Tibial nerve (tissue), 4 donors: Measurements from ENCODE around the gene GTF2A1L. TPM values are rescaled to one million over a fixed set of nuclear protein-coding genes. Genes with fewer than 3 reads are reported as not detected.

Experiments used
- DNase-seq, 2 donors: peaks; one replicate each; pipeline ENCODE4 v3.0.0-alpha.2; 2019; ENCODE audit warnings: low spot score in 2 of 2
- H3K27ac ChIP-seq, 4 donors: fragments of 200-600 bp; sonication (generic) in 3 of 4; one replicate each; pipeline ENCODE4 v1.5.1; 2017 to 2019; ENCODE audit warnings: mild to moderate bottlenecking in 1 of 4
- H3K27me3 ChIP-seq, 2 donors: fragments of 200-600 bp; sonication (generic) in 1 of 2; one replicate each; pipeline versions ENCODE4 v1.5.1 to v1.6.0; 2017 to 2019
- H3K36me3 ChIP-seq, 3 donors: fragments of 200-600 bp; sonication (generic); one replicate each; pipeline ENCODE4 v1.5.1; 2018 to 2019
- H3K4me1 ChIP-seq, 4 donors: fragments of 200-600 bp; sonication (generic) in 3 of 4; one replicate each; pipeline ENCODE4 v1.5.1; 2017 to 2019
- H3K4me3 ChIP-seq, 4 donors: fragments of 200-600 bp; sonication (generic) in 3 of 4; one replicate each; pipeline ENCODE4 v1.5.1; 2017 to 2019; ENCODE audit warnings: mild to moderate bottlenecking in 1 of 4, moderate library complexity in 1 of 4
- H3K9me3 ChIP-seq, 4 donors: fragments of 200-600 bp; sonication (generic) in 3 of 4; one replicate each; pipeline ENCODE4 v1.5.1; 2017 to 2019
- EP300 ChIP-seq, 2 donors: sonication (generic); formaldehyde crosslinking; IDR thresholded peaks; one replicate each; pipeline ENCODE4 v1.6.1; 2017; ENCODE audit warnings: antibody characterized with exemption in 2 of 2, mild to moderate bottlenecking in 1 of 2
- POLR2A ChIP-seq, 2 donors: fragments of 450-650 bp; IDR thresholded peaks; one replicate each; pipeline ENCODE4 v1.6.1; 2017; ENCODE audit warnings: antibody characterized with exemption in 2 of 2, mild to moderate bottlenecking in 2 of 2, moderate library complexity in 2 of 2
- WGBS, 2 donors: methylation state at CpG; one replicate each; pipeline ENCODE4 v1.1.5; 2018; 5-methylcytosine and 5-hydroxymethylcytosine counted together
- total RNA-seq, 4 donors: library from RNA; depleted of rRNA; stranded (reverse); fragments of >200 nt; gene quantifications; one replicate each; pipeline ENCODE4 v1.1.0, GENCODE V29; 2016
- TF ChIP-seq, protein P1 (sequence below), 5 experiments: fragments of 200-600 bp in 3 of 5; fragments of 450-650 bp in 2 of 5; sonication (generic) in 3 of 5; IDR thresholded peaks; one replicate each; pipeline ENCODE4 v1.5.1; 2016 to 2019; ENCODE audit warnings: antibody characterized with exemption in 5 of 5, mild to moderate bottlenecking in 3 of 5, moderate library complexity in 2 of 5

The GTF2A1L gene
- total RNA-seq, 4 donors from 2014 or later, result 2.5 to 9.9 (median 6.7) TPM

DNA sequence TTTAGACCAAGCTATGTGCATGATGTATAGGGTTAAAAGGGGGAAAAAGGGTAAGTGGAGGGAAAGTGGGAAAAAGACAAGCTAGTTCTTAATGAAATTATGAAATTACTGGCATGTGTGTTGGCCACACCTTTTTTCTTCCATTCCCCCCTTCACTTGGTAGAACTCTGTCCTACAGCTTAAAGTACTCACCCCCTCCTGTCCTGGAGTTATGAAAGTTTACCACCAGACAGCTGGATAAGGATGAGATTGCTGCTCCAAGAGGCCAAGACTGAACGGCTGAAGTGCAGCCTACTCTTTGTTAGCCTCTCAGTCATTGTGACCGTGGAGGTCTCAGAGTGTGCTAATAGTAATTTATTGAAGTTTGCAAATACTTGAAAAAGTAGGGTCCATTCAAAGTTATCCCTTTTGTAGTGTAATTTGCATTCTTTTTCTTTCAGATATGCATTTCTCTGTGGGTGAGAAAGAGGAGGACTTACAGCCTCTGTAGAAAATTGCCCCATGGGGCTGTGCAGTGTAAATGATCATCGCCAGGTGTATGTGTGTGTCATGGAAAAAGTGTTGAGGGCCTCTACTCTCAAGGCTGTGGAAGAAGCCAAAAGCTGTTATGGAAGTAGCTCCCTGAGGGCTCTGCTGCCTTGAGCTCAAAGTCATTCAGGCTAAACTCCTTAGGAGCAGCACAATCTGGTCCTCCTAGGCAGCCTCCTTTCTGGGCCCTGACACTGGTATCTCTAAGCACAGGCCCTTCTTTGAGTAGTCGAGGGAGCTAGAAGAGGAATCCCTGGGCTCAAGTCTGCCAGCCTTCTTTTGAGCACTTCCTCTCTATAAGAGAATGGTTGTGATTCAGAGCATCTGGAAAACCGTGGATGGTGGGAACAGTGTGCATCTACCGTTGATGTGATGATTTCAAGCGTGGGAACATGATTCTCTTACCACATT, 91.7 kb downstream of the GTF2A1L start:
- no peaks in the 10 kb centered on the region for H3K36me3 ChIP-seq
- WGBS, 2 donors, result 59 to 62% methylated on average over 7 of the region's 7 CpGs
- peaks cover 0 to 10% (median 0%) of the 10 kb centered on the region in 4 donors for H3K4me1 ChIP-seq
- no peak overlapping the region for H3K27ac ChIP-seq
- H3K9me3 ChIP-seq, result no peaks in the 10 kb centered on the region
- H3K27me3 ChIP-seq, result no peaks in the 10 kb centered on the region
- TF ChIP-seq EP300 (IDR thresholded peaks at IDR 0.05), result no peak
- no peak for TF ChIP-seq POLR2A (IDR thresholded peaks at IDR 0.05)
- TF ChIP-seq, protein P1, sequence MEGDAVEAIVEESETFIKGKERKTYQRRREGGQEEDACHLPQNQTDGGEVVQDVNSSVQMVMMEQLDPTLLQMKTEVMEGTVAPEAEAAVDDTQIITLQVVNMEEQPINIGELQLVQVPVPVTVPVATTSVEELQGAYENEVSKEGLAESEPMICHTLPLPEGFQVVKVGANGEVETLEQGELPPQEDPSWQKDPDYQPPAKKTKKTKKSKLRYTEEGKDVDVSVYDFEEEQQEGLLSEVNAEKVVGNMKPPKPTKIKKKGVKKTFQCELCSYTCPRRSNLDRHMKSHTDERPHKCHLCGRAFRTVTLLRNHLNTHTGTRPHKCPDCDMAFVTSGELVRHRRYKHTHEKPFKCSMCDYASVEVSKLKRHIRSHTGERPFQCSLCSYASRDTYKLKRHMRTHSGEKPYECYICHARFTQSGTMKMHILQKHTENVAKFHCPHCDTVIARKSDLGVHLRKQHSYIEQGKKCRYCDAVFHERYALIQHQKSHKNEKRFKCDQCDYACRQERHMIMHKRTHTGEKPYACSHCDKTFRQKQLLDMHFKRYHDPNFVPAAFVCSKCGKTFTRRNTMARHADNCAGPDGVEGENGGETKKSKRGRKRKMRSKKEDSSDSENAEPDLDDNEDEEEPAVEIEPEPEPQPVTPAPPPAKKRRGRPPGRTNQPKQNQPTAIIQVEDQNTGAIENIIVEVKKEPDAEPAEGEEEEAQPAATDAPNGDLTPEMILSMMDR (IDR thresholded peaks at IDR 0.05), result no peak
- DNase-seq, result no peak
- H3K4me3 ChIP-seq, result no peak overlapping the region

GRCh38 chr2:48711343-48711742, 93.7 kb downstream of the GTF2A1L start:
- Histone ChIP-seq H3K9me3 (no peaks in the 10 kb centered on the region), H3K4me1 (peaks cover 0 to 28% (median 5%) of the 10 kb centered on the region in 4 donors), H3K27ac (no peak overlapping the region), H3K36me3 (no peaks in the 10 kb centered on the region), H3K27me3 (no peaks in the 10 kb centered on the region), H3K4me3 (no peak overlapping the region)
- no peak for DNase-seq
- WGBS, 2 donors, result 49 to 57% methylated on average over 4 of the region's 4 CpGs
- no peak for TF ChIP-seq EP300 (IDR thresholded peaks at IDR 0.05)

DNA sequence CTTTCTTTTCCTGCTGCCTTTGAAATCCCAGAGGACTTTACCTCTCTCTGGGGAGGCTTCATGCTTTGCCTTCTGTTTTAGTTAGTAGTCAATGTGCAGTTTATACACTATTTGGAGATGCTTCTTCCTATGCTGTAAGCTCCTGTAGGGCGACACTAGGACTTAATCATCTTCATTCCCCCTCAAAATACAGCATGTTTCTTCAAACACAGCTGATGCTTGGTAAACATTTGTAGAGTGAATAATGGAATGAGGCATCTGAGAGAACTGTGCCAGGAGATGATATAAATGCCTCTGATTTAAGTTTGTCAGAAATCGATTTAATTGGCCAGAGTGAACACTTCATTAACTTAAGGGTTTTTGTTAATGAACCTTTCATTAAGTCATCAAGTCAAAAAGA, 94.5 kb downstream of the GTF2A1L start:
- TF ChIP-seq, protein P1 (IDR thresholded peaks at IDR 0.05), result no peak
- TF ChIP-seq EP300 (IDR thresholded peaks at IDR 0.05) (no peak), POLR2A (IDR thresholded peaks at IDR 0.05) (no peak)
- H3K4me3 ChIP-seq, result no peak overlapping the region
- no peaks in the 10 kb centered on the region for H3K27me3 ChIP-seq
- H3K9me3 ChIP-seq, result no peaks in the 10 kb centered on the region
- no peak overlapping the region for H3K27ac ChIP-seq
- peaks cover 0 to 31% (median 5%) of the 10 kb centered on the region in 4 donors for H3K4me1 ChIP-seq
- DNase-seq, result no peak
- whole genome bisulfite sequencing, 2 donors, result 71 to 74% methylated on average over 2 of the region's 2 CpGs
- H3K36me3 ChIP-seq, result no peaks in the 10 kb centered on the region

GRCh38 chr2:48713647-48714046, 96.0 kb downstream of the GTF2A1L start:
- H3K4me1 ChIP-seq, result peaks cover 0 to 31% (median 7%) of the 10 kb centered on the region in 4 donors
- no peaks in the 10 kb centered on the region for H3K27me3 ChIP-seq
- no peaks in the 10 kb centered on the region for H3K36me3 ChIP-seq
- 27 to 28% methylated on average over 1 of the region's 1 CpG for WGBS, 2 donors
- TF ChIP-seq POLR2A (IDR thresholded peaks at IDR 0.05), result no peak
- TF ChIP-seq, protein P1 (IDR thresholded peaks at IDR 0.05), result no peak
- no peak for TF ChIP-seq EP300 (IDR thresholded peaks at IDR 0.05)
- no peaks in the 10 kb centered on the region for H3K9me3 ChIP-seq
- no peak for DNase-seq
- no peak overlapping the region for H3K4me3 ChIP-seq
- H3K27ac ChIP-seq, result no peak overlapping the region

DNA sequence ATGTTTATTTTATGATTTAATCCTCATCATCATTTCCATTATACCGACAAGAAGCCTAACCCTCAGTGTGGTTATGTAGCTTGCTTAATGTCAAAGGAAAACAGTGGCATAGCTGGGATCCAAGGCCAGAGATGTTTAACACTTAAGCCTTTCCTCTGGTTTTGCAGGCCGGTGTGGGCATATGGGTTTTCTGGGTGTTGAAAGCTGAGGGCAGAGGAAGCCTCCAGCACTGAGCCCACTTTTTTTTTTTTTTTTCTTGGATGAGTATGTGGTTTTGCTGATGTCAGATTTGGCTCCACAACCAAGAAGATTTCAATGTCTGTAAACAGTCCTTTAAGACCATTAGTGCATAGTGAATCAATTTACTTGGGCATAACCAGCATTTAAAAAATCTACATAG, 96.6 kb downstream of the GTF2A1L start:
- TF ChIP-seq POLR2A (IDR thresholded peaks at IDR 0.05) (no peak), EP300 (IDR thresholded peaks at IDR 0.05) (no peak)
- TF ChIP-seq, protein P1 (IDR thresholded peaks at IDR 0.05), result no peak
- Histone ChIP-seq H3K27ac (peak overlapping the region in 1 of 4 donors; percentile 12), H3K4me1 (peaks cover 0 to 31% (median 9%) of the 10 kb centered on the region in 4 donors), H3K4me3 (no peak overlapping the region), H3K27me3 (no peaks in the 10 kb centered on the region), H3K36me3 (no peaks in the 10 kb centered on the region), H3K9me3 (no peaks in the 10 kb centered on the region)
- DNase-seq, result no peak
- 26 to 36% methylated on average over 2 of the region's 2 CpGs for WGBS, 2 donors
